ENCODE results near the gene PCGF5.

Gene PCGF5

GRCh38 chr10:91289305-91289704, 68.8 kb downstream of the PCGF5 start:
- no peaks in the 10 kb centered on the region for H3K27me3 ChIP-seq (ENCODE audit: insufficient read depth, low read length, poor library complexity, severe bottlenecking)
- H4K20me1 ChIP-seq (ENCODE audit: insufficient read depth, low read length, poor library complexity, severe bottlenecking), result no peaks in the 10 kb centered on the region
- H3K9me3 ChIP-seq (ENCODE audit: insufficient read depth, low read depth, low read length), result no peaks in the 10 kb centered on the region
- H3K36me3 ChIP-seq (ENCODE audit: insufficient read depth, low read length), result no peaks in the 10 kb centered on the region
- TF ChIP-seq CTCF (conservative IDR thresholded peaks at IDR 0.05; ENCODE audit: low read length) (no peak), EZH2phosphoT487 (IDR thresholded peaks at IDR 0.05; ENCODE audit: borderline replicate concordance) (no peak)
- H3K79me2 ChIP-seq (ENCODE audit: insufficient read depth, low read length), result no peaks in the 10 kb centered on the region
- peaks cover 4% of the 10 kb centered on the region for H3K4me1 ChIP-seq (ENCODE audit: insufficient read depth, low read length, poor library complexity, severe bottlenecking)
- no peak overlapping the region for H3K4me2 ChIP-seq (ENCODE audit: low read depth, low read length, poor library complexity, severe bottlenecking)
- no peak overlapping the region for H3K4me3 ChIP-seq (ENCODE audit: low read length, poor library complexity, severe bottlenecking)
- H2AFZ ChIP-seq (ENCODE audit: low read length), result no peak overlapping the region
- H3K9me2 ChIP-seq (replicated peaks; ENCODE audit: low read depth, low read length), result no peaks in the 10 kb centered on the region
- no peaks in the 10 kb centered on the region for H3F3A ChIP-seq (ENCODE audit: low read depth)
- H3K9ac ChIP-seq (ENCODE audit: low read depth, low read length, poor library complexity, severe bottlenecking), result no peak overlapping the region

GRCh38 chr10:91290607-91291006, 70.1 kb downstream of the PCGF5 start:
- no peak overlapping the region for H3K4me2 ChIP-seq (ENCODE audit: low read depth, low read length, poor library complexity, severe bottlenecking)
- no peaks in the 10 kb centered on the region for H3K79me2 ChIP-seq (ENCODE audit: insufficient read depth, low read length)
- TF ChIP-seq EZH2phosphoT487 (IDR thresholded peaks at IDR 0.05; ENCODE audit: borderline replicate concordance) (no peak), CTCF (conservative IDR thresholded peaks at IDR 0.05; ENCODE audit: low read length) (no peak)
- H3K9me2 ChIP-seq (replicated peaks; ENCODE audit: low read depth, low read length), result no peaks in the 10 kb centered on the region
- no peaks in the 10 kb centered on the region for H3K27me3 ChIP-seq (ENCODE audit: insufficient read depth, low read length, poor library complexity, severe bottlenecking)
- H3K4me1 ChIP-seq (ENCODE audit: insufficient read depth, low read length, poor library complexity, severe bottlenecking), result peaks cover 4% of the 10 kb centered on the region
- H3K9me3 ChIP-seq (ENCODE audit: insufficient read depth, low read depth, low read length), result no peaks in the 10 kb centered on the region
- H3K36me3 ChIP-seq (ENCODE audit: insufficient read depth, low read length), result no peaks in the 10 kb centered on the region
- H2AFZ ChIP-seq (ENCODE audit: low read length), result no peak overlapping the region
- H3F3A ChIP-seq (ENCODE audit: low read depth), result no peaks in the 10 kb centered on the region
- no peaks in the 10 kb centered on the region for H4K20me1 ChIP-seq (ENCODE audit: insufficient read depth, low read length, poor library complexity, severe bottlenecking)
- H3K4me3 ChIP-seq (ENCODE audit: low read length, poor library complexity, severe bottlenecking), result no peak overlapping the region
- H3K9ac ChIP-seq (ENCODE audit: low read depth, low read length, poor library complexity, severe bottlenecking), result no peak overlapping the region

GRCh38 chr10:91294134-91294906, 73.9 kb downstream of the PCGF5 start:
- Histone ChIP-seq H3K4me1 (ENCODE audit: insufficient read depth, low read length, poor library complexity, severe bottlenecking) (peaks cover 19% of the 10 kb centered on the region), H2AFZ (ENCODE audit: low read length) (no peak overlapping the region), H3K79me2 (ENCODE audit: insufficient read depth, low read length) (no peaks in the 10 kb centered on the region), H3K9me2 (replicated peaks; ENCODE audit: low read depth, low read length) (no peaks in the 10 kb centered on the region), H3K27me3 (ENCODE audit: insufficient read depth, low read length, poor library complexity, severe bottlenecking) (no peaks in the 10 kb centered on the region), H3K4me2 (ENCODE audit: low read depth, low read length, poor library complexity, severe bottlenecking) (no peak overlapping the region), H4K20me1 (ENCODE audit: insufficient read depth, low read length, poor library complexity, severe bottlenecking) (no peaks in the 10 kb centered on the region), H3K36me3 (ENCODE audit: insufficient read depth, low read length) (no peaks in the 10 kb centered on the region), H3K4me3 (ENCODE audit: low read length, poor library complexity, severe bottlenecking) (no peak overlapping the region), H3F3A (ENCODE audit: low read depth) (no peaks in the 10 kb centered on the region), H3K9me3 (ENCODE audit: insufficient read depth, low read depth, low read length) (no peaks in the 10 kb centered on the region), H3K9ac (ENCODE audit: low read depth, low read length, poor library complexity, severe bottlenecking) (no peak overlapping the region)
- TF ChIP-seq CTCF (conservative IDR thresholded peaks at IDR 0.05; ENCODE audit: low read length) (no peak), EZH2phosphoT487 (IDR thresholded peaks at IDR 0.05; ENCODE audit: borderline replicate concordance) (no peak)
